Heart right ventricle (tissue), 16 donors: ENCODE measurements around the gene NAALADL2. TPM values are rescaled to one million over a fixed set of nuclear protein-coding genes. Genes with fewer than 3 reads are reported as not detected.

Experiments used
- ATAC-seq, 8 donors: fragments of 200-7000 bp; cut with Tn5 transposase; one replicate each; pipeline ENCODE4 v1.9.1; 2020; ENCODE audit warnings: mild to moderate bottlenecking in 8 of 8, moderate library complexity in 8 of 8, moderate number of reproducible peaks in 1 of 8
- DNase-seq, 2 donors: peaks; one replicate each; pipeline ENCODE4 v3.0.0-alpha.2; 2020
- H3K27ac ChIP-seq, 10 donors: fragments of 200-600 bp; sonication (generic) in 2 of 10; one replicate each; pipeline versions ENCODE4 v1.5.0 to v1.8.0; 2020 to 2022; ENCODE audit warnings: mild to moderate bottlenecking in 3 of 10
- H3K27me3 ChIP-seq, 7 donors: fragments of 200-600 bp; one replicate each; pipeline ENCODE4 v1.8.0; 2021 to 2022; ENCODE audit warnings: mild to moderate bottlenecking in 2 of 7
- H3K36me3 ChIP-seq, 9 donors: fragments of 200-600 bp; sonication (generic) in 1 of 9; one replicate each; pipeline versions ENCODE4 v1.5.0 to v1.8.0; 2020 to 2022; ENCODE audit warnings: mild to moderate bottlenecking in 2 of 9
- H3K4me1 ChIP-seq, 9 donors: fragments of 200-600 bp; sonication (generic) in 1 of 9; one replicate each; pipeline versions ENCODE4 v1.5.0 to v1.8.0; 2020 to 2022; ENCODE audit warnings: mild to moderate bottlenecking in 4 of 9
- H3K4me3 ChIP-seq, 10 donors: fragments of 200-600 bp; sonication (generic) in 2 of 10; one replicate each; pipeline versions ENCODE4 v1.5.0 to v1.8.0; 2020 to 2022; ENCODE audit warnings: mild to moderate bottlenecking in 7 of 10, moderate library complexity in 2 of 10
- H3K9me3 ChIP-seq, 11 donors: fragments of 200-600 bp in 10 of 11; sonication (generic) in 2 of 11; one replicate each; pipeline versions ENCODE4 v1.5.0 to v1.8.0; 2013 to 2022; ENCODE audit warnings: mild to moderate bottlenecking in 2 of 11, control low read depth in 1 of 11, moderate library complexity in 1 of 11
- CTCF ChIP-seq, 9 donors: fragments of 200-600 bp; sonication (generic) in 2 of 9; IDR thresholded peaks; one replicate each; pipeline versions ENCODE4 v1.5.0 to v1.8.0; 2021 to 2022; ENCODE audit warnings: antibody characterized with exemption in 9 of 9, mild to moderate bottlenecking in 5 of 9, moderate library complexity in 1 of 9
- WGBS, 2 donors: extraction: QIAGEN DNeasy Blood & Tissue Kit; methylation state at CpG; one replicate each; pipeline ENCODE4 v1.1.7; 2013; ENCODE audit warnings: inconsistent platforms in 1 of 2; 5-methylcytosine and 5-hydroxymethylcytosine counted together
- intact Hi-C, 10 donors: fragments of 100-400 bp; cut with DNase I; formaldehyde crosslinking; loops; one replicate each; pipeline versions ENCODE4 v1.11.1 to v1.14.2; 2022
- long read RNA-seq, 3 donors: library from polyadenylated mRNA; unstranded; transcript quantifications; one replicate each; pipeline ENCODE4 v2.0.0, GENCODE V29; 2020 to 2021
- polyA plus RNA-seq, 2 donors: library from polyadenylated mRNA; stranded (reverse); fragments of 200-250 nt; gene quantifications; one replicate each; pipeline ENCODE4 v1.2.3, GENCODE V29; 2013
- total RNA-seq, 10 donors: library from RNA; stranded (reverse); fragmentation: NEBNext Ultra II Directional in 3 of 10; extraction: Animal tissue kit (Norgen Biotek cat#: 25700) in 3 of 10; gene quantifications; one replicate each; pipeline versions ENCODE4 v1.2.1 to v1.2.4, GENCODE V29; 2021 to 2023
- donor health status: Arrhythmogenic right ventricular cardiomyopathy.
- donor health status: ischemic (EF 13 %, LVEDD 7.1; RV severe dilation, severe dysfunction).
- donor health status: healthy with polysubstance abuse.
- donor health status: DM: no; HTN: yes; CAD: no.
- donor health status: DM: no; HTN: no; CAD: no.
- donor health status: ischemic (EF 25% LVEDD 6.9; RV normal size, moderate dysfunction).
- donor health status: ischemic (EF 25% LVEDD 5.7; RV mildly dilated, moderate dysfunction).
- donor health status: healthy.
- donor health status: DM: yes; HTN: yes; CAD: no.
- donor health status: Ischemic cardiomyopathy.
- donor health status: ischemic (EF 35%, LVEDD 5.7; RV mildly dilated, moderate dysfunction).
- donor health status: nonischemic (EF 11% LVEDD 7.7; RV severe dilation, severe dysfunction).
- donor health status: DM: yes; HTN: yes; CAD: no.
- donor health status: PGD.
- donor health status: ischemic (EF 29% LVEDD 5.4; RV normal size, mild dysfunction).
- donor health status: nonischemic (EF 23%, LVEDD 6.1; RV moderate dilation, normal function).

NAALADL2 gene
- total RNA-seq (10 to 100 TPM in 1 of 10 donors, 1 to 10 TPM in 9; 2.9 to 11.9 (median 5.6) TPM), polyA plus RNA-seq (under 1 TPM; 0.36 to 0.66 TPM)
- long read RNA-seq, donor 1, partial matches to known transcripts: 1 of 3 reads
- long read RNA-seq, donor 1, other reads (novel, unspliced or antisense): 2 of 3 reads
- long read RNA-seq, donor 2, partial matches to known transcripts: 0 of 5 reads
- long read RNA-seq, donor 2, other reads (novel, unspliced or antisense): 4 of 5 reads
- long read RNA-seq, donor 3, partial matches to known transcripts: 3 of 8 reads
- long read RNA-seq, donor 3, other reads (novel, unspliced or antisense): 4 of 8 reads

- H3K9me3 ChIP-seq: no peaks in the 10 kb centered on the region
- no peak within 1 kb of the TSS for H3K4me3 ChIP-seq
- H3K4me1 ChIP-seq: peaks cover 0 to 7% (median 0%) of the 10 kb centered on the region in 9 donors
- no peaks in the 10 kb centered on the region for H3K27me3 ChIP-seq
- H3K36me3 ChIP-seq: no peaks in the 10 kb centered on the region
- TF ChIP-seq CTCF (IDR thresholded peaks at IDR 0.05): no peak
- ATAC-seq (no peak), DNase-seq (no peak)
- 83 to 86% methylated on average over 5 of the region's 5 CpGs for WGBS, 2 donors
- H3K27ac ChIP-seq: no peak within 1 kb of the TSS
- intact Hi-C loops: no loop called here
These were observed at the start of gene NAALADL2 for GRCh38 chr3:174859114-174859735. Gene NAALADL2 (plus strand): TSS chr3:174859334.

DNA sequence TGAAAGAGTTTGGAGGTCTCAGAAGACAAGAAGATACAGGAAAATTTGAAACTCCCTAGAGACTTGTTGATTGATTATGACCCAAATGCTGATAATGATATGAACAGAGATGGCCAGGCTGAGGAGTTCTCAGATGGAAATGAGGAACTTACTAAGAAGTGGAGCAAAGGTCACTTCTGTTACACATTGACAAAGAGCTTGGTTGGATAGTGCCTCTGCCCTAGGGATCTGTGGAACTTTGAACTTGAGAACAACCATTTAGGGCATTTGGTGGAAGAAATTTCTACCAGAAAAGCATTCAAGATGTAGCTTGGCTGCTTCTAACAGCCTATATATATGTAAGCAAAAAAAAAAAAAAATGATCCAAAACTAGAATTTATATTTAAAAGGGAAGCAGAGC is 48.9 kb upstream of the NAALADL2 start:
- ATAC-seq (no peak), DNase-seq (no peak)
- Histone ChIP-seq H3K9me3 (peaks cover 0 to 3% (median 0%) of the 10 kb centered on the region in 11 donors), H3K4me1 (no peaks in the 10 kb centered on the region), H3K27me3 (no peaks in the 10 kb centered on the region), H3K4me3 (no peak overlapping the region), H3K27ac (no peak overlapping the region), H3K36me3 (no peaks in the 10 kb centered on the region)
- intact Hi-C loops: no loop called here
- no peak for TF ChIP-seq CTCF (IDR thresholded peaks at IDR 0.05)

GRCh38 chr3:174812172-174812862 is 46.8 kb upstream of the NAALADL2 start:
- WGBS, 2 donors: 89 to 90% methylated on average over 4 of the region's 4 CpGs
- no peak overlapping the region for H3K27ac ChIP-seq
- intact Hi-C loops: no loop called here

More at GRCh38 chr3:174812172-174812862, 46.8 kb upstream of the NAALADL2 start:
- Histone ChIP-seq H3K4me3 (no peak overlapping the region), H3K4me1 (no peaks in the 10 kb centered on the region), H3K36me3 (no peaks in the 10 kb centered on the region), H3K27me3 (no peaks in the 10 kb centered on the region), H3K9me3 (peaks cover 0 to 3% (median 0%) of the 10 kb centered on the region in 11 donors)
- ATAC-seq (no peak), DNase-seq (no peak)
- TF ChIP-seq CTCF (IDR thresholded peaks at IDR 0.05): no peak
